GM21367 (cell line): ENCODE results near the gene TSHZ2.
"Not testable (repeated sequence)": the region's sequence is repeated elsewhere in the genome, so short reads cannot be mapped to it uniquely, and the experiment has no call there.

ENCODE experiments used
- ATAC-seq: cut with Tn5 transposase; IDR thresholded peaks from one replicate; pipeline ENCODE4 v1.9.1; 2021; ENCODE audit not compliant: unreplicated experiment

The TSHZ2 gene

DNA sequence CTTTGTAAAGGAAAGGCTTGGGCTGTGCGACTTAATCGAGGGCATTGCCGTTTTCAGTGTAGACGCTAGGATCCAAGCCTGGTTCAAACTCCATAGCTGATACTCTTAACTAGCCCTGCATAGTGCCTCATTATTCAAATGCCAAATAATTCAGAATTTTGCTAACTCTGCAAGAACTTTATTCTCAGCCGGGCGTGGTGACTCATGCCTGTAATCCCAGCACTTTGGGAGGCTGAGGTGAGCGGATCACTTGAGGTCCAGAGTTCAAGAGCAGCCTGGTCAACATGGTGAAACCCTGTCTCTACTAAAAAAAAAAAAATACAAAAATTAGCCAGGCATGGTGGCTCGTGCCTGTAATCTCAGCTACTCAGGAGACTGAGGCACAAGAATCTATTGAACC, 394.8 kb downstream of the TSHZ2 start:
- ATAC-seq, result not testable (repeated sequence)

DNA sequence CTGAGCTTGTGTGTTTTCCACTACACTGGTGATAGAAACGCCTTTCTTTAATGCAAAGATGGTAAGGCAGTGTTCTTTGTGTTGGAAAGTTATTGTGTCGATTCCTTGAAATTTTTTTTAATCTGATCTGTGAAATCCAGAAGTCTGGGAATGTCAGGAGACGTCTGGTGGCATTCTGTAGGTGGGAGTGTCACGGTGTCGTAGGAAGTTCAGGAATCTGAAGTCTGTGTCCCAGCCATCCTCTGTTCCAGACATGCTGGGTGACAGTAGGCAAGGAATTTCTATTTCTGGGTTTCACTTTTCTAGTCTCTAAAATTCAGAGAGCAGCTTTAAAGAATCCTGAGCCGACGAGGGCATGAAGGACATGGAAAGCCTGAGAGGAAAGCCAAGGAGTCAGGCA, 397.7 kb downstream of the TSHZ2 start:
- no peak for ATAC-seq

DNA sequence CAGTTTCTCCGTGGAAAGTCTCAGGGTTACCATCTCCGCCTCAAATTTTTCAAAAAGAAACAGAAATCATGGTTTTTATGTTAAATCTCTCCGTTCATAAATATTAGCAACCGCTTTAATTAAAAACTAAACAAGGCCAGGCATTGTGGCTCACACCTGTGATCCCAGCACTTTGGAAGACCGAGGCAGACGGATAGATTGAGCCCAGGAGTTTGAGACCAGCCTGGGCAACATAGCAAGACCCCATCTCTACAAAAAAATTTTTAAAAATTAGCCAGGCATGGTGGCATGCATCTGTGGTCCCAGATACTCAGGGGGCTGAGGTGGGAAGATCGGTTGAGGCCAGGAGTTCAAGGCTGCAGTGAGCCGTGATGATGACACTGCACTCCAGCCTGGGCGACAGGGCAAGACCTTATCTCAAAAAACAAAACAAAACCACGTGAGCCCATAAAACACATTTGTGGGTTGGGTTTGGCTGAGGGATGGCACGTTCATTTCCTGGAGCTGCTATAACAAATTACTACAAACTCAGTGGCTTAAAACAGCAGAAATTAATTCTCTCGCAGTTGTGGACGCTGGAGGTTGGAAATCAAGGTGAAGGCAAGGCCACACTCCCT, 398.3 kb downstream of the TSHZ2 start:
- ATAC-seq, result no peak

DNA sequence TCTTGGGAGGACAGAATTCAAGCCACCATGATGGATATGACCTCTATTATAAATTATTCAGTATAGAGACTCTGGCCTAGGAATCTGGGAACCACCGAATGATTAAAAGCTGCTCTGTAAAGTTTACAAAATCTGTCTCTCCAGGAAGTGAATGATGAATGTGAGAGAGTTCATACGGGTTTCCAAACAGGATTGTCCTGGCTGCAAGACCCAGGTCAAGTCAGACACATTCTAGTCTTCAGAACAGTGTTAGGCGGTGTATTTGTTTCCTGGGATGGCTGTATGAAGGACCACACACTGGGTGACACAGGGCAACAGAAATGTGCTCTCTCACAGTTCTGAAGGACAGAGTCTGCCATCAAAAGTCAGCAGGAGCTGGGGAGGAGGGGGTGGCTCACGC, 399.1 kb downstream of the TSHZ2 start:
- no peak for ATAC-seq

DNA sequence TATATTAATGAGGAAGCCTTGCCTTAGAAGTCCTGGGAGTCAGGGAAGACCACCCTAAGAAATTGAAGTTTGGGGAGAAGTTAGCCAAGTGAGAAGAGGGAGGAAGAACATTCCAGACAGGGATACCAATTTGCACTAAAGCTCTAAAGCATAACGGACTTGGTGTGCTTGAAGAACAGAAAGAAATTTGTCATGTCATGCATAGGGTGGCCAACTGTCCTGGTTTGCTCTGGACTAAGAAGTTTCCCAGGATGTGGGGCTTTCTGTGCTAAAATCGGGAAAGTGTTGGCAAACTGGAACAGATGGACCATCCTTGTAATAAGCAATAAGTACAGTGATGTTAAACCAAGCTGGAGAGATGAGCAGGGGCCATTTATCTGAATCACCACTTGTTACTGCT, 403.9 kb downstream of the TSHZ2 start:
- ATAC-seq, result no peak

DNA sequence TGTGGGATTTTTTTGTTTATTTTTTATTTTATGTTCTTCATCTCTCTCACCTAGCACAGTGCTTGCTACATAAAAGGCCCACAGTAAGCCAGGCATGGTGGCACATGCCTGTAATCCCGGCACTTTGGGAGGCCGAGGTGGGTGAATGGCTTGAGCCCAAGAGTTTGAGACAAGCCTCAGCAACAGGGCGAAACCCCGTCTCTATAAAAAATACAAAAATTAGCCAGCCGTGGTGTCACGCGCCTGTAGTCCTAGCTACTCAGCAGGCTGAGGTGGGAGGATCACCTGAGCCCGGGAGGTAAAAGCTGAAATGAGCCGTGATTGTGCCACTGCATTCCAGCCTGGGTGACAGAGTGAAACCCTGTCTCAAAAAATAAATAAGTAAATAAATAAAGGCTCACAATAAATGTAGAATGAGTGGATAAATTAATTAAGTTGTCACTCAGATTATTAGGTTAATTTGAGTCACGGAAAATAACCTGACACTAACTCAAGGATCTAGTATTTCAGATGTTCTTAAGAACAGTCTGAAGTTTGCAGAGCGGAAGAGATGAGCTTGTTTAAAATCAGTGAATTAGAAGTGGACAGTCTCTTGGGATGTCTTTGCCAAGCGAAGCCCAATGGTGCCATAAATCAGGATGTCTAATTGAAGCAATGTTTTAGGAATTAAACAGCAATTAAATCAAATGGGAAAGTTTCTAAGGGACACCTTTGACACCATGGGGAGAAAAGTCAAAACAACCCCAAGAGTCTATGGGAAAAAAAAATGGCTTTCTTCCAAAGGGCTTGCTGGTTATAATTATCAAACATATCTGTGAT, 407.1 kb downstream of the TSHZ2 start:
- no peak for ATAC-seq

DNA sequence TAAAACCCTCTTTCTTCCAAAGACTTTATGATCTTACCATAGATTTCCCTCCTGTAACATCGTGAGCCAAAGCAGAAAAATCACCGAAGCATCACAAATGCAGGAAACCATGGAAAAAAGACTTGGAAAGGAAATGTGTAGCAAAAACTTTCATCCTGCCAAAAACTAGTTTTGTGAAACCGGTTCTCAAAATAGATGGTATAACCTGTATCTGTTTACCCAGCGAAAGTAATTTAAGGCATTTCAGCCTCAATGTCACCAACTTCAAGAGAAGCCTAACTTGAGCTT, 407.6 kb downstream of the TSHZ2 start:
- ATAC-seq, result no peak

DNA sequence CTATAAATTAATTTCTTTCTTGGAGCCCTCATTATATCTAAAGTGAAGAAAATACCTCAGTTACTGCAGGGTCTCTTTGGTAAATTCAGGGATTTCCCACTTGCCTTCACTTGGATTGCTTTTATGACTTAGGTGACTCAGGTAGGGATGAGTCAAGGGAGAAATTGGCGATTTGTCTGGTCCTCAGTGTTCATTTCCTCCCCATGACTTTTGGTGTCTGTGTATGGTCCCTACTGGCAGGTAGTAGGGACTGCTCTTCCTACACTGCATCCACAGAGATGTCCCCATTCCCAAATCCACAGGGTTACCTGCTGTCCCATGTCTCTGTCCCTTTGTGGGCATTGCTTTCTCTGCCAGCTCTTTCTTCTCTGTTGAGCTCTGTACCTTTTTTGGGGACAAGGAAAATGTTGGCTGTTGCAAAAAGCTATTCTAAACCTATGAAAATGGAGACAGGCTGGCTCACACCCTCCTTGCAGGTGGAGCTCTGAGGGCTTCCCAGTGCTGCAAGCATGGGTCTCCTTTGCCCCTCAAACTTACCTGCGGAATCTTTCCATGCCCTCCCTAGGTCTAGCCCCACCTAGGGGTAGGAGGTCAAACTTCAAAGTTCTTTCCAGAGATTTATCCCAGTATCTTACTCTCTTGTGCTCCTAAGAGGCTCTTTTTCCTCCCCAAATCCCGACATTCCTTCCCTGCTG, 409.6 kb downstream of the TSHZ2 start:
- no peak for ATAC-seq

DNA sequence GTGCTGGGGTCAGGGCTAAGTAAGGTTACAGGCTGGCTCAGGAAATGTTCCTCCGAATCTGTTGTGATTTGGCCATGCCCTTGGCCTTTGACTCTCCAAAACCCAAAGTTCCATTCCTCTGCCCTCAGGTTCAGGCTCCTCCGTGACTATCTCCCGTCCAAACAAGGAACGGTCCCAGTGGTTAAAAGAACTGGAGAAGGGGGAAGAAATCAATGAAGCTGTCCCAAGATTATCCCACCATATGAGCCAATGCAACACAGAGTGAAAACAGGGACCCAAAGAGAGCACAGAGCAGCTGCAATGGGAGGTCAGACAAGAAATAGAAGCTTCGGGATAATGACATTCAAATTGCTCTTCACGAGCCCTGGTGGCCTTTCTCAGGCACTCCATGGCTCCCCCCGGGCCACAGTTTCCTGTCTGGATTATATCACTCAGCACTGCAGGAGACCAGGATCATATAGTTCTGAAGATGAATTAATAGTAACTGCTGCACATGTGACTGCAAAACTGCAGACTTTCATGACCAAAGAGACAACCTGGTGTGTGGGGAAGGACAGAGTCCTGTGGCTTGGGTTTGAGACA, 410.2 kb downstream of the TSHZ2 start:
- ATAC-seq, result no peak

DNA sequence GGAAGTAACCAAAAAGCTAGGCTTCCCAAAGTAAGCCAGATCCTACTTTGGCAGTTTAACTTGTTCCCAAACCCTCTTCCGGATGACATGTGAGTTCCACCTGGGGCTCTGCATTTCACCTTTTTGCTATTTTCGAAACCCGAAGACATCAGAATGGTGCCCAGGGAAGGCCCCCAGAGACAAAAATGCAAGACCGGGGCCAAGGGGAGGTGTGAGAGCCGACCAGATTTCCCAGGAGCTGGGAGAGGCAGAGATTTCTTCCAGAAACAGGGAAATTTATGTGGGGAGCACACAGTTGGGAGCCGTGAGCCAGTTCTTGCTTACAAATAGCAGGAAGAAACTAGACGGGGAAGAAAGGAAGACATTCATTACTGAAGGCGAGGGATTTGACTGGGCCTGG, 411.8 kb downstream of the TSHZ2 start:
- ATAC-seq, result no peak

DNA sequence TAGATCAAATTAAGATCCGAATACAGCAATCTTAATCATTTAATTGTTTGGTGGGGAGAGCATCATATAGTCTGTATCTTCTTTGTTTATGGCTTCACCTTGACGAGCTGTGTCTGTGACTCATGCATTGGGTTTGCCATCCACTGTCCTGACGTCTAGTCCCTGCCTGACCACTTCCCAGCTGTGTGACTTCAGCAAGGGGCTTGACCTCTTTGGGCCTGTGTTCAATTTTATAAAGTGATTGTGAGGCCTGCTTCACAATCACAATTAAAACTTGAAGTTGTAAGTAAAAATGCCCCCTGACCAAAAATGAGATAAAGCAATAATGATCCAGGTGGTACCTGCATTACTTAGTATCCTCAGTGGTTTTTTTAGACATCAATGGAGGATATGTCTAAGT, 412.2 kb downstream of the TSHZ2 start:
- no peak for ATAC-seq

DNA sequence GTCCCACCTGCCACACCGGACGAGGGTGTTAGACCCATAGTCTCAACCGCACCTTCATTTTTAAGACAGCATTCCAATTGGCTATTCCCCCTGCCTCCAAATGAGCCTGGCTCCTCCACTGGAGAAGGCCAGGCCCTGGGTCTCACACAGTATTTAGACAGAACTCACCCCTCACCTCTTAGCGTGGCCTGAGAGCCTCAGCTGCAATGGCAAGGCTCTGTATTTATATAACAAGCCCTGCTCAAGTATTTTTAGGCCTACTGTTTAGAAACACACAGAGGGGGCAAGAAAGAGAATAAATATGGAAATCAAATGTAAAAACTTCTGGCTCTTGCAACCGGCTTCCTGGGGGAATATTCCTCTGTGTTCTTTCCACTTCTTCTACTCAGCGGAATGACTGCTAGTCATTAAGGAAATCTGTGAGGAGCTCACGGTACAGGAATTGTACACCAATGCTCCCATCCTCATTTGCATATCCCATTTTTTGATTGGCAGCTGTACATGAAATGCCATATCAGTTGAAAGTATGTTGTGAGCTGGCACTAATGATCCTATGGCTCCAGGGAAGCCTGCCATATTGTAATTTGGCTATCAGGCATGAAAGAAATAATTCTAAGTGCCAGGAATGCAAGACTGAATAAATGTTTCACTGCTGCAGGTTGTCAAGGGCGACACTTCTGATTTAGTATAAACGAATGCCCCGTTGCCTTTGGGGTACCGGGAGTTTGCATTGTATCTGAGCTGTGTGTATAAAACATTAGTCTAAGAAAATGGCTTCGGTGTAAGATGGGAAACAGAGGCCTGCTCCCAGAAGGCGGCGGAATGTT, 414.0 kb downstream of the TSHZ2 start:
- no peak for ATAC-seq

DNA sequence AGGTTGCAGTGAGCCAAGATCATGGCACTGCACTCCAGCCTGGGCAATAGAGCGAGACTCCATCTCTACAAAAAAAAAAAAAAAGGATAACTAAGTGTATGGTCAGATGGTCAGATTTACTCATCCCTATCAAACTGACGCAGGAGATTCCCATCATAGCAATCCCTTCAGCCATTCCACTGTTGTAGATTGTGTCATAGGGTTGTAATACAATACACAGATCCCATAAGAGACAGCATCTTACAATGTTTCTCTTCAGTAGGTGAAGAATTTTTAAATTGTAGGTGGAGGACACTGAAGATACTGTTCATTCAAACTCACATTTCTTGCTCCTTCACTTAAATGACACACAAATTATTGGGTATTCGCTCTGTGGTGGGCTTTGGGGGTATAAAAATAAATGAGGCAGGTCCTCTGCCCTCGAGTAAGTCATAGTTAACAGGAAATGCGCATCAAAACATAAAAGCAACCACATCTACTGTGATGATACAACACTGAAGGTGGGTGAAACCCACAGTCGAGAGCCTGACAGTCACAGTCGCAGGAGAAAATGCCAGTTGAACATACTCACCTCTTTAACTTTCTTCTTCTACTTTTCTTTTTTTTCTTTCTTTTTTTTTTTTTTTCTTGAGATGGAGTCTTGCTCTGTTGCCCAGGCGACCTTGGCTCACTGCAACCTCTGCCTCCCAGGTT, 416.0 kb downstream of the TSHZ2 start:
- ATAC-seq, result no peak

DNA sequence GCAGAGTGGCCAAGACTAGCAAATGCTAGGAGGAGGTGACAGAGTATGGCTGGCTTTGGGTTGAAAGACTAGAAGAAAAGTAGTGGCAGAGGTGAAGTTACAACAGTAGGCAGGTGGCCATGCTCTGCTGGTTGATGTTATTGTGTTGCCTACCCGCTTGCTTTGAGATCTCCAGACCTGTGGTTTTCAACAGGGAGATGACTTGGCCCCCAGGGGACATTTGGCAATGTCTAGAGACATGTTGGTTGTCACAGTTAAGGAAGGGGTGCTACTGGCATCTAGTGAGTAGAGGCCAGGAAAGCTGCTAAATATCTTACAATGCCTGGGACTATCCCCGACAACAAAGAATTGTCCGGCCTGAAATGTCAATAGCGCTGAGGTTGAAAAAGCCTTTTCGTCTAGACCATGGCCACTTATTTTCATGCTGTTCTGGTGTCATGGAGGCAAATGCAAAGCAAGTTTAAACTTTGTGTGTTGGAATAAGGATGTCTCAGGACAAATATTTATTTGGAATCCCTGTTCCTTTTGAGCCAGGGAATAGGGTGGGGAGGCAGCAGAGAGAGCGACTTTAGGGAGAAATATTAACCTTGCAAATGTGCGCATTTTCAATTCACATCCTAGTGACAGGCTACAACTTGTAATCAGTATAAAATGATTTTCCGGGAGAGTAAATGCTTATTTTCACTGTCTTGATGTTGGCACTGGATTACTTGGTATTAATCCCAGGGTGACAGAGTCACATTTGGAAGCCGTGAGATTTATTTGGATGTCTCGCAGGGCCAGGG, 417.6 kb downstream of the TSHZ2 start:
- no peak for ATAC-seq

DNA sequence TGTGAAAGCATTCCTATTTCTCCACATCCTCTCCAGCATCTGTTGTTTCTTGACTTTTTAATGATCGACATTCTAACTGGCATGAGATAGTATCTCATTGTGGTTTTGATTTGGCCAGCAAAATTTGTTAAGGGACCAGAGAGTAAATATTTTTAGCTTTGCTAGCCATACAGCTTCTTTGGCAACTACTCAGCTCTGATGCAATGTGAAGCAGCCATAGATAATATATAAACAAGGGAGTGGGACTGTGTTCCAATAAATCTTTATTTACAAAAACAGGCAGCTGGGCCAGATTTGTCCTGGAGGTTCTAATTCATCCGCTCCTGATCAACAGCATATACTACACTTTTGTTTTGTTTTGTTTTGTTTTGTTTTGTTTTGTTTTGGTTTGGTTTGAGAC, 418.6 kb downstream of the TSHZ2 start:
- no peak for ATAC-seq

DNA sequence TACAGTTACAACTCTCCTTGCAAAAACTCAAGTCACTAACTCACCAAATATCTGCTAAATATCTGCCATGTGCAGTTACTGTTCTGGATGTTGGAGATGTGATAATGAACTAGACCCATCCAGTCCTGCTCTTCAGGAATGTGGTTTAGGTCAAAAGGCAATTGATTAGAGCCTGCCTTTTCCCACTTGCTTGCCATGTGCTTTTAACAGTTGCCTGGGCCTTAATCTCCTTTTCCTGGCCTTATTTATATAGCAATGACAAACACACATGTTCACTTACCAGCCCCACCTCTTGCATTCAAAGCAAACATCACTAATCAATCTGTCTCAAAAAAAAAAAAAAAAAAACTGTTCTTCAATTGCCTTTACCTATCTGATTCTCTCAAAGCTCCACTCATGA, 422.3 kb downstream of the TSHZ2 start:
- no peak for ATAC-seq

DNA sequence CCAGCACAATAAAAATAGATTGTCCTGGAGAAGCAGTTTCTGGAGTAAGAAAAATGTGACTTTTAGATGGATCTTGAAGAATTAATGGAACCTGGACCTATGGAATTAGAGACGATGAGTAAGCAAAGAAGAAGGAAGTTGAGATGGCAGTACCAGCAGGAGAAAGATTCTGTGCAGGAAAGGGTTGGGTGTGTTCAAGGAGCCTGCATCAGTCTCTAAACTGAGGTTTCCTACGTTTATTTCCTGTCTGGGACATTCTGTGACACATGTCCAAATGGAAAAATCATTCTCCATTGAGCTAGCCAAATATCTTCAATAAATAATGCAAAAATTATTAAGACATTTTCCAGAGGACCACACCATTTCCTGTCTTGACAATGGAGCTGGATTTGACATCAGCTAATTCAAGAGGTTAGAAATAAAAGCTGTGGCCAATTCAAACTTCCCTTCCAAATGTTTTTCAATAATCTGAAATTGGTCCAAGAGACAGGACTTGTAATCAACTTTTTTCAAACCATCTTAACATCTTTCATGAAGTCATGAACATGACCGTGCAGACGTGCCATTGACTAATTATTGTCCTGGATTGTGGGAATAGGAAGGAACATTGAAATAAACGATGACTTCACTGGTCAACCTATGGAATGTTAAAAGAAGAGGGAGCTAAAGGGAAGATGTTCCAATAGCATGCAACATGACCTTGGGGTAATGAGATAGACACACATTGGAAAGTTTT, 423.2 kb downstream of the TSHZ2 start:
- no peak for ATAC-seq

DNA sequence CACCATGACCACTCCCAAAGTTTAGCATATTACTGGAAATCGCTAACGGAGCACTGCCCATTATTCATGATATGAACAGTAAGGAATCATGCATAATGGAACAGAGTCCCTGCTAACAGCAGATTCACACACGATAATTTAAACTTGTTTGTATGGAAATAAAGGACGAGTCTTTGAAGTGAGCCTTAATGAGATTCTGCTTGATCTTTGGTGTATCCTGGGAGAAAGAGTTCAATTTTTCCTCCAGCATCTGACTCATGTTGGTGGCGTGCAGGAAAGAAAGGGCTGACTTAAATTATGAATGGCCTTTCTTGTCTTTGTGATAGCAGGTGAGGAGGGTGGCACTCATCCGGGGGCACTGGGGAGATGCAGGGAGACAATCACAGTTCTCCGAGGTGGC, 426.9 kb downstream of the TSHZ2 start:
- ATAC-seq, result no peak
